Measurements from ENCODE around the gene GLI3.

DNA sequence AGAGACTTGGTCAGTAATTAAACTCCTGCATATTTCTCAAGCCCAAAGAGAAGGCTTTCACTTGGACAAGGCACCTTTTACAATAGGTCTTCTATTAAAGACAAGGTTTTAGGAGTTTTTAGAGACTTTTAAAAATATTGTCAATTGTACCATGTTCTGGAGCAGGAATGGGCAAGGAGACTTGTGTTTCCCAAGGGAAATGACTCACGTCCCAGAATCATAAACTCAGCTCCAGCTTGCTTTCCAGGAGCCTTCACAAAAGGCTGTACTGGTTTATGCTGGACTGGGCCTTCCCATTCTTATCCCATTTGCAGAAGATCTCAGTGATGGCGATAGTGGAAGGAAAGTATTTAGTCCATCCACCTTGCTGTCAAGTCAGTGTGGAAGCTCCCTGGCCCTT, 7.8 kb upstream of the GLI3 start:
- TF ChIP-seq, protein P1, sequence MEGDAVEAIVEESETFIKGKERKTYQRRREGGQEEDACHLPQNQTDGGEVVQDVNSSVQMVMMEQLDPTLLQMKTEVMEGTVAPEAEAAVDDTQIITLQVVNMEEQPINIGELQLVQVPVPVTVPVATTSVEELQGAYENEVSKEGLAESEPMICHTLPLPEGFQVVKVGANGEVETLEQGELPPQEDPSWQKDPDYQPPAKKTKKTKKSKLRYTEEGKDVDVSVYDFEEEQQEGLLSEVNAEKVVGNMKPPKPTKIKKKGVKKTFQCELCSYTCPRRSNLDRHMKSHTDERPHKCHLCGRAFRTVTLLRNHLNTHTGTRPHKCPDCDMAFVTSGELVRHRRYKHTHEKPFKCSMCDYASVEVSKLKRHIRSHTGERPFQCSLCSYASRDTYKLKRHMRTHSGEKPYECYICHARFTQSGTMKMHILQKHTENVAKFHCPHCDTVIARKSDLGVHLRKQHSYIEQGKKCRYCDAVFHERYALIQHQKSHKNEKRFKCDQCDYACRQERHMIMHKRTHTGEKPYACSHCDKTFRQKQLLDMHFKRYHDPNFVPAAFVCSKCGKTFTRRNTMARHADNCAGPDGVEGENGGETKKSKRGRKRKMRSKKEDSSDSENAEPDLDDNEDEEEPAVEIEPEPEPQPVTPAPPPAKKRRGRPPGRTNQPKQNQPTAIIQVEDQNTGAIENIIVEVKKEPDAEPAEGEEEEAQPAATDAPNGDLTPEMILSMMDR (IDR thresholded peaks at IDR 0.05): no peak
- no peak for TF ChIP-seq POLR2A (IDR thresholded peaks at IDR 0.05)
